Body of pancreas (tissue), 4 donors: Measurements from ENCODE around the gene RGS14.

Experiments
- CTCF ChIP-seq, 7 experiments: fragments of 450-650 bp in 4 of 7; fragments of 200-600 bp in 3 of 7; sonication (generic) in 3 of 7; IDR thresholded peaks; one replicate each; pipeline ENCODE4 v1.5.1; 2016 to 2019; ENCODE audit warnings: antibody characterized with exemption in 7 of 7
- POLR2A ChIP-seq, 3 donors: fragments of 450-650 bp; IDR thresholded peaks; one replicate each; pipeline ENCODE4 v1.6.1; 2016; ENCODE audit warnings: antibody characterized with exemption in 3 of 3, mild to moderate bottlenecking in 2 of 3

- TF ChIP-seq CTCF (IDR thresholded peaks at IDR 0.05) (no peak), POLR2A (IDR thresholded peaks at IDR 0.05) (no peak)
Measured at GRCh38 chr5:177374211-177374610, 16.5 kb downstream of the RGS14 start.
